Activated T-helper 1 cell treated with anti-CD3 and anti-CD28 coated beads, Interleukin-12 subunit alpha, Interleukin-12 subunit beta, Interleukin-2, Interleukin-4 antibody, amounts not matched to agents 30 ng/mL and 10 ng/mL and 1 ng/mL, durations not matched to agents 14 hours and 24 hours and 36 hours (primary cell): ENCODE results near the gene ATIC. TPM values are rescaled to one million over a fixed set of nuclear protein-coding genes. Genes with fewer than 3 reads are reported as not detected.
"Not testable (repeated sequence)": the region's sequence is repeated elsewhere in the genome, so short reads cannot be mapped to it uniquely, and the experiment has no call there.

ENCODE experiments used
- DNase-seq: peaks from one replicate; pipeline ENCODE4 v3.0.0; 2021; ENCODE audit warnings: low spot score
- H3K27ac Mint-ChIP-seq: one replicate; pipeline ENCODE4 v1.8.0; 2021; ENCODE audit warnings: mild to moderate bottlenecking, mixed read lengths
- H3K27me3 Mint-ChIP-seq: one replicate; pipeline ENCODE4 v1.8.0; 2022; ENCODE audit warnings: mild to moderate bottlenecking, moderate library complexity, mixed read lengths; ENCODE audit not compliant: insufficient read depth
- H3K36me3 Mint-ChIP-seq: one replicate; pipeline ENCODE4 v1.8.0; 2021; ENCODE audit warnings: low read depth, mixed read lengths
- H3K4me1 Mint-ChIP-seq: one replicate; pipeline ENCODE4 v1.8.0; 2021; ENCODE audit warnings: low read depth, mixed read lengths
- H3K4me3 Mint-ChIP-seq: one replicate; pipeline ENCODE4 v1.8.0; 2021; ENCODE audit warnings: mild to moderate bottlenecking, moderate library complexity, mixed read lengths
- H3K9me3 Mint-ChIP-seq: one replicate; pipeline ENCODE4 v1.8.0; 2021; ENCODE audit warnings: mixed read lengths
- intact Hi-C: fragments of 100-400 bp; cut with micrococcal nuclease; formaldehyde crosslinking; loops from one replicate; pipeline ENCODE4 v1.15.1; 2024
- total RNA-seq: library from RNA; stranded (reverse); gene quantifications from 2 replicates; pipeline ENCODE4 v1.2.3, GENCODE V29; 2022

ATIC gene
- total RNA-seq, 1 donor from 2014 or later = 299 TPM

DNA sequence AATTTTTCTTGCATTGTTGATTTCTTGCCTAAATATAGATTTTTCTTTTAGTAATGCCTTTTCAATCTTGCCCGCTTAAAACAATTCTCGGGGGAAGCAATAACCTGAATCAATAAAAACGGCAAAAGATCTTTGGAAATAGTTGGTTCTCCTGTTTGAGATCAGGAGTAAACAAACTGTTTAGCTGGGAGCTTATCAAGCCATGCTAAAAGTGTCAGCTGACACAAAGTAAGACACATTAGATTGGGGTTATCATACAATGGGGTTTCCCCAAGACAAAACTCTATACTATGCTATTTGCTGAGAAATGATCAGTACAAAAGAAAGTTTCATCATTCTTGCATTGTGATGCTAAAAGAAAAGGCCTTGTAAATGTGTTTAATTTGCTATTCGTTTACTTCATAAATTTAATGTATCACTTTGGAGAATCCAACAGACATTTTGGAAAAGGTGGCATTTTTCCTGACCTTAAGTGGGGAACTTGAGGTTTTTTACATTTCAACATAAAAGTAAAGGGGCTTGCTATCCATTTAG lies 46.5 kb downstream of the ATIC start:
- no peaks in the 10 kb centered on the region for H3K9me3 Mint-ChIP-seq
- H3K4me3 Mint-ChIP-seq = no peak overlapping the region
- H3K27ac Mint-ChIP-seq = no peak overlapping the region
- no peak for DNase-seq
- no peaks in the 10 kb centered on the region for H3K27me3 Mint-ChIP-seq
- H3K4me1 Mint-ChIP-seq = no peaks in the 10 kb centered on the region
- intact Hi-C loops = no loop called here
- H3K36me3 Mint-ChIP-seq = peaks cover 14% of the 10 kb centered on the region

DNA sequence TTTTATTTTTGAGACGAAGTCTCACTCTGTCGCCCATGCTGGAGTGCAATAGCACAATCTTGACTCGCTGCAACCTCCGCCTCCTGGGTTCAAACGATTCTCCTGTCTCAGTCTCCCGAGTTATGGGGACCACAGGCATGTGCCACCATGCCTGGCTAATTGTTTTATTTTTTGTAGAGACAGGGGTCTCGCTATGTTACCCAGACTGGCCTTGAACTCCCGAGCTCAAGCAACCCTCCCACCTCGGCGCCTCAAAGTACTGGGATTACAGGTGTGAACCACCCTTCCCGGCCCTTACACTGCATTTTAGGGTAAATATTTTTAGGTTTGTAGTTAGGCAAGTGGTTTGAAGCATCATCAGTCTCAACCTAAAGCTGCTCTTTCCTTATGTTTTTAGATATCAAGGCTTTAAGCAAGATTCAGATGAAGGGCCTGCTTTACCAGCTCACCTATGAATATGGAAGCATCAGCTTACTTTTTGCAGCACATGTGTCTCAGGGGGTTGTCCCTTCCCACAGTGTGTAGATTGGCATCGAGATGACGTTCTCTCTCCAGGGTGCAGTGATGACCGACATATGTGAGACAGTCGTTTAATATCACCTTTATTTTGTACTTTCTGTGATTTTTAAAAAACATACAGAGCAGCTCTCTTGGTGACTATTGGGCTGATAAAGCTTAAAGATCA lies 47.2 kb downstream of the ATIC start:
- no peak for DNase-seq
- Mint-ChIP-seq H3K4me1 (no peaks in the 10 kb centered on the region), H3K9me3 (no peaks in the 10 kb centered on the region), H3K4me3 (no peak overlapping the region), H3K36me3 (peaks cover 16% of the 10 kb centered on the region), H3K27me3 (no peaks in the 10 kb centered on the region), H3K27ac (no peak overlapping the region)
- intact Hi-C loops = no loop called here

DNA sequence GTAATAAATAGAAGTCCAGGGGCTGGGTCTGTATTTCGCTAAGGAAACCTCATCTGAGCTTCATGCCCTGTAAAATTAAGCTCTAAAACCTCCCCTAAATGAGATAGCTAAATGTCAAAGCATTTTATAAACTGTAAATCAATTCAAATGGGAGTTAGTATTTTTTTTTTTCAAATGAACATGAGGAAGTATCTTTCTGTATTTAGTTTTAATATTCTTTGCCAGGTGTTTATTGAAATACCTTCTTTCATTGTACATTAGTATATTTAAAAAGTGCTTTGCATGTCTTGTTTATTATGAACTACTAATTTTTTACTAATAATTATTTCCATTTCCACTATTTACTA lies 47.7 kb downstream of the ATIC start:
- H3K27ac Mint-ChIP-seq = no peak overlapping the region
- intact Hi-C loops = no loop called here
- H3K4me1 Mint-ChIP-seq = no peaks in the 10 kb centered on the region
- H3K4me3 Mint-ChIP-seq = no peak overlapping the region
- H3K36me3 Mint-ChIP-seq = peaks cover 18% of the 10 kb centered on the region
- DNase-seq = no peak
- no peaks in the 10 kb centered on the region for H3K27me3 Mint-ChIP-seq
- H3K9me3 Mint-ChIP-seq = no peaks in the 10 kb centered on the region

DNA sequence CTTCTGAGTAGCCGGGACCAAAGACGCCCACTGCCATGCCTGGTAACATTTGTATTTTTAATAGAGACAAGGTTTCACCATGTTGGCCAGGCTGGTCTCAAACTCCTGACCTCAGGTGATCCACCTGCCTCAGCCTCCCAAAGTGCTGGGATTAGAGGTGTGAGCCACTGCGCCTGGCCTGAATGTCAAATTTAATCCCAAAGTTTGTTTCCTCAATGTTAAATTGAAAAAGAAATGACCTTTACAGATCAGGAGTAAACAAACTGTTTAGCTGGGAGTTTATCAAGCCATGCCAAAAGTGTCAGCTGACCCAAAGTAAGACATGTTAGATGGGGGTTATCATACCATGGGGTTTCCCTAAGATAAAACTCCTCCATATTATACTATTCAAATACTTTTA lies 48.2 kb downstream of the ATIC start:
- DNase-seq, H3K9me3 Mint-ChIP-seq, H3K27me3 Mint-ChIP-seq, intact Hi-C loops, H3K27ac Mint-ChIP-seq, H3K4me3 Mint-ChIP-seq, H3K4me1 Mint-ChIP-seq: not testable (repeated sequence)
- peaks cover 19% of the 10 kb centered on the region for H3K36me3 Mint-ChIP-seq

DNA sequence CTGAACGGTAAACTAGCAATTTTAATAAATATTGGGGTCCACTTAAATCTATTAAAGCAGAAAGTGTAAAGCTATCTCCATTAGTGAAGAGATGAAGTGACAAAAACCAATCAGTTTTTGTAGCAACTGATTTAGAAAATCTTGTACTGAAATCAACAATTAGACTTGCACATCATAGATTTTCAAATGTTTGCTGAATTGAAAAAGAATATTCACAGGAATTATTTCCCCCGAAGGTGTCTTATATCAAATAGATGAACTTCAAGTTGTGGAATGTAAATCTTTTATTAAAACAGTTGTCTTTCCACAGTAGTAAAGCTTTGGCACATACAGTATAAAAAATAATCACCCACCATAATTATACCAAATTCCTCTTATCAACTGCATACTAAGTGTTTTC lies 48.7 kb downstream of the ATIC start:
- intact Hi-C loops = no loop called here
- H3K27me3 Mint-ChIP-seq = no peaks in the 10 kb centered on the region
- H3K4me3 Mint-ChIP-seq = no peak overlapping the region
- H3K36me3 Mint-ChIP-seq = peaks cover 18% of the 10 kb centered on the region
- DNase-seq = no peak
- no peak overlapping the region for H3K27ac Mint-ChIP-seq
- no peaks in the 10 kb centered on the region for H3K9me3 Mint-ChIP-seq
- no peaks in the 10 kb centered on the region for H3K4me1 Mint-ChIP-seq

DNA sequence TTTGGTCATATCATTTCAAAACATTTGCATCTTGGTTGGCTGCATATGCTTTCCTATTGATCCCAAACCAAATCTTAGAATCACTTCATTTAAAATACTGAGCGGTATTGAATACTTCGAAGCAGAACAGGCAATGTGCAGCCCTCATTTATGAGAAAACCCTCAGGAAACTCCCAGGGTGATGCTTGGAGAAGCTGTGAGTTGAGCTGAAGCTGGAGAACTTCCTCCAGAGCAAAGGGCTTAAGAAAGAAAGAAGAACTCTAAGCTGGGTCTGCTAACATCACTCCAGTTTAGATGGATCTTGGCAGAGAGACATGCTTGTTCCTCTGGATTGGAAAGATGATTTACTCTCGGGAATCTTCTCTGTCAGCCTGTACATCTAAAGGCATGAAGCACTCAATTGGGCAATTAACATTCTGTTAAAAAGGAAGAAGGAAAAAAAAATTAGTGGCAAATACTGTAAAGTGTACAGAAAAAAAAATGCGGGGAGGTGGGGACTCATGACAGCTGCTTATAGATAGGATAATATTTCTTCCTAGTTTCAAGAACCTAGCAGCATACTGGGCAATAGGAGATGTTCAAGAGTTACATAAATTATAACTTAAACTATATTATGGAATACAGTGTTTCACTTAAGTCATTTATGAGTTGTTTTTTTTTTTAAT lies 49.5 kb downstream of the ATIC start:
- H3K36me3 Mint-ChIP-seq = peaks cover 18% of the 10 kb centered on the region

DNA sequence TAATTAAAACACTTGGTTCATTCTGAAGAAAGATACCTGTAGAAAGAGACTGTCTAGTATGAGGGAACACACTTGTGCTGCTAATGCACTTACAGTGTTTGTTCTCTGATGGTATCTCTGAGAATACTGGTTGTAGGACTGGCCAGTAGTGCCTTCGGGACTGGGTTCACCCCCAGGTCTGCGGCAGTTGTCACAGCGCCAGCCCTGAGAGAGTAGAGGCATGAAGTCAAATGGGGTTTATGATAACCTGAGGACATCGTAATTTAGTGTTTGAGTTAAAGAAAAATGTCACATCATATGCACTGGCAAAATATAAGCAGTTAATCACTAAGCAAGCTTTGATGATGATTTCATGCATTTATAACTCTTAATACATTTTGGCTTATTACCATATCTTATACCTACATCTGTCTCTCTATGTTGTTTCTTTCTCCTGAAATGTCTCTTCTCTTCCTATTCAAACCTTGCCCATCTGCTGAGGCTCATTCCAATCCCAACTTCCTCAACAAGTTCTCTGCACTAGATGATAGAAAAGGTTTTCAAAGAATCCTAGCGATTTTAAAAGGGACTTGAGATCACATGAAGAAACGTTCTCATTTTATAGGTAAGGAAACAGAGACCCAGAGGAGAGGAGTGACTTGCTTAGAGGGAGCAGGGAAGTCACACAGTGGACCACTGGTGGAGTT lies 50.2 kb downstream of the ATIC start:
- Mint-ChIP-seq H3K9me3 (no peaks in the 10 kb centered on the region), H3K27me3 (no peaks in the 10 kb centered on the region), H3K27ac (no peak overlapping the region), H3K4me1 (no peaks in the 10 kb centered on the region), H3K4me3 (no peak overlapping the region), H3K36me3 (peaks cover 18% of the 10 kb centered on the region)
- intact Hi-C loops = no loop called here
- no peak for DNase-seq

More for the DNA sequence above, 49.5 kb downstream of the ATIC start:
- intact Hi-C loops = no loop called here
- no peaks in the 10 kb centered on the region for H3K9me3 Mint-ChIP-seq
- DNase-seq = no peak
- H3K27me3 Mint-ChIP-seq = no peaks in the 10 kb centered on the region
- H3K4me1 Mint-ChIP-seq = no peaks in the 10 kb centered on the region
- H3K4me3 Mint-ChIP-seq = no peak overlapping the region
- H3K27ac Mint-ChIP-seq = no peak overlapping the region

DNA sequence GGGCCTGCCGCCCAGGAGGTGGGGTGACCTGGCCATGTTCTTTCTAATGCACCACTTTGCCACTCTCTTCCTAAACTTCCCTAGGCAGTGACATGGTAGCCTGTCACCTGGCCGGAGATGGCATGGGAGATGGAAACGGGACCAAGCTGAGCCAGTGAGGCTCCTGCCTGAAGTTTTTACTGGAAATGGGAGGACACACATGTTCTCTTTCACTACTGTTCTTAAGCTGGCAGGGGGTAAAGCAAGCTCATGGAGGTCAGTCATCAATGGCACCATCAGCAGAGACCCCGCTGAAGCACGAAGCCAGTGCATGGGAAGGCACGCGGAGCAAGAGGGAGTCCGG lies 50.7 kb downstream of the ATIC start:
- no peak for DNase-seq
- H3K27me3 Mint-ChIP-seq = no peaks in the 10 kb centered on the region
- no peak overlapping the region for H3K27ac Mint-ChIP-seq
- intact Hi-C loops = no loop called here
- H3K36me3 Mint-ChIP-seq = peaks cover 18% of the 10 kb centered on the region
- H3K9me3 Mint-ChIP-seq = no peaks in the 10 kb centered on the region
- H3K4me1 Mint-ChIP-seq = no peaks in the 10 kb centered on the region
- H3K4me3 Mint-ChIP-seq = no peak overlapping the region

DNA sequence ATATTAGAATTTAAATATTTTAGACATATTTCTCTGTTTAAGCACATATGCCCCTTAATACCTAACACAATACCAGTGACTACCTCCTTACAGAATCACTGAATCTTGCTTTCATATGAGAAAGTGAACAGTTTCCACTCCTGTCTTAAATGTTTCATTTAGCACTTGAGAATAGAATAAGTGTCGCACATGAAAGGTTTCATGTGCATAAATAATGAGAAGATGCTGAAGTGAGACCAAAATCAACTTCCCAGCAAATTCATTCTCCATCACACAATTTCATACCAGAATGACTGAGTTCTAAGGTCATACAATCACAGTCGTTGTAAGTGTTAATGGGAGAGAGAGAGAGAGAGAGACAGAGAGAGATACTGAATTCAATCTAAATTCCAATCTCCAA lies 51.2 kb downstream of the ATIC start:
- H3K9me3 Mint-ChIP-seq = no peaks in the 10 kb centered on the region
- no peaks in the 10 kb centered on the region for H3K27me3 Mint-ChIP-seq
- no peaks in the 10 kb centered on the region for H3K4me1 Mint-ChIP-seq
- H3K36me3 Mint-ChIP-seq = peaks cover 18% of the 10 kb centered on the region
- no peak overlapping the region for H3K27ac Mint-ChIP-seq
- H3K4me3 Mint-ChIP-seq = no peak overlapping the region
- no peak for DNase-seq
- intact Hi-C loops = no loop called here

DNA sequence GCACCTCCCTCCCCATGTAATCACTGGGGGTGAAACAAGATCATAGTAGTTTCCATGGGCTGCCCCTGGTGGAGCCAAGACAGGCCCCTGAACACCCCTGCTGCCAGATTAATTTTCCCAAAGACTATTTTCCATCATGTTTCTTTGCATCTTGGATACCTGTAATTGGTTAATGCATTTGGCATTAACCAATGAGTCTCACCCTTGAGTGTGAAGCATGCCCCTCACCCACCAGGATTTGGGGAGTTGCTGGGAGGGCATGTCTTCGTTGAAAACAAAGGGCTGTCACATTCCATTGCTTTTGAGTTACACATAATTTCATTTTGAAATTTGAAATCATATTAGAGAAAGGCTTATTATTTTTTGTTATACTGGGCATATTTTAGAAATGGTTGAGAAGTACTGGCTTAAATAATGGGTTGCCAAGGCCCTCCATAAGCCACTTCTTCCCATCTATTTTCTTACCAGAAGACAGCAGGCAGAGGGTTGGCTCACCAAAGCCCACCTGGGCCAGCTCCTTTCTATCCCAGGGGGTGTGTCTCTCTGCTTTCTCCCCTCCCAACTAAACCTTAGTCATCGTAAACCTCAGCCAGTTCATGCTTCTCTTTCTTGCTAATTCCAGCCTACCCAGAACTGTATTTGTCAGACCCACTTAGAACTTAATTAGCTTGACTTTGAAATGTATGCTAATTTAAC lies 51.8 kb downstream of the ATIC start:
- Mint-ChIP-seq H3K4me1 (no peaks in the 10 kb centered on the region), H3K27me3 (no peaks in the 10 kb centered on the region), H3K27ac (no peak overlapping the region), H3K4me3 (no peak overlapping the region), H3K9me3 (no peaks in the 10 kb centered on the region), H3K36me3 (peaks cover 17% of the 10 kb centered on the region)
- intact Hi-C loops = no loop called here
- no peak for DNase-seq

DNA sequence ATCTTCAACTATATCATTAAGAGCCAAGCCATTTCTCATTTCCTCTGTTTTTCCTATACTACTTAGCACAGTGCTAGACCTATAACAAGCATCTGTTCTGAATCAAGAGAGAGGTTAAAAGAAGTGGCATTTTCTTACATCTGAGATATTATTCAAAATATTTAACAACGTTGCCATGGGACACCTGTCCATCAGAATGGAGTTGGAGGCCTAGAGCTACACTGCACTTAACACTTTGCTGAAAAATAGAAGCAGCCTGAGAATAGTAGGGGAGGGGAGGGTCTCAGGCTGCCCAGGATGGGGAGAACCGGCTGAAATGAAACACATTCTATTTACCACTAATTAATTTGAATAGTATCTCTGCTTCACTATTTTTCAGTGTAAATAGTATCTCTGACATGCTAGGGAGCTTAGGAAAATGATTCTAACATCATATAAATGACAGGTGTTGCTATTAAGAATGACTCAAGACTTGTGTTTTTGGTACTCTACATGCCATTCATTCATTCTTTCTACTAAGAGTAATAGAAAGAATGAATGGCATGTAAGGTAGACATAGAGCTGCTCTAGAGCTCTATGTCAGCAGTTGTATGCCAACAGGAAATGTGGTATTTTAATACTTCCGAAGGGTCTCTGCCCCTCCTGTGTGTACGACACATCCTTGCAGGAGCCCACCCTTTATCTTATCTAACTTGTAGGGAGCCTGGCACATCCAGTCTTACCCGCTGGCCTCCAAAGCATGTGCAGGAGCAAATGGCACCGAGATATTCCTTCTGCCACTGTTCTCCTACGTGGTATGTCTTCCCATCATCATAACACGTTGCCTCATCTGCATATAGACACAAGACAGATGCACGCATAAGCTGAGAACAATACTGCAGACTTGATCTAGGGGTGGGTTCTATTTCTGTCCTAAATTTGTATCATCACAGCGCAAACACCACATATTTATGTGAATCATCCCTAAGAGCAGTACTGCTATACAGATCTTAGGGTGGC lies 52.6 kb downstream of the ATIC start:
- H3K36me3 Mint-ChIP-seq = peaks cover 17% of the 10 kb centered on the region
- H3K9me3 Mint-ChIP-seq = no peaks in the 10 kb centered on the region

DNA sequence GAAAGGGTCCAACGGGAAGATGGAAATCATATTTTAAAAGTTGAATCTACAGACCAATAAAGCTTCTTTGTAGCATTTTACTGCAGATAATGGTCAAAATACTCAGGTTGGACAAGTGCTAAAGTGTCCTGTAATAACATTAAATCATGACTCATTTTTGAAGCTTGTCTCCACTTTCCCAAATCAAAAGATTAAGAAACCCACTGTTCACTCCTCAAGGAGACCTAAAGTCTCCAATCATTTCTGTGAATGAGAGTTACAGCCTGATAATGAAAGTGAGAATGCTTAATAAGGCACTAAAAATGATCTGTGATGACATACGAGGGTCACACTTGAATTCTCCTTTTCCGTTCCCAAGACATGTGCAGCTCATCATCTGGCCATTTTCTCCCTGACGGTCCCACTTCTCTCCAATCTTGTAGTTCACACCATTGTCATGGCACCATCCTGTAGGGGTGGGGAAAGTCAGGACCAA lies 53.4 kb downstream of the ATIC start:
- no peak for DNase-seq
- Mint-ChIP-seq H3K27me3 (no peaks in the 10 kb centered on the region), H3K36me3 (peaks cover 18% of the 10 kb centered on the region), H3K27ac (no peak overlapping the region), H3K9me3 (no peaks in the 10 kb centered on the region), H3K4me3 (no peak overlapping the region), H3K4me1 (no peaks in the 10 kb centered on the region)
- intact Hi-C loops = no loop called here

More for the DNA sequence above, 52.6 kb downstream of the ATIC start:
- H3K27me3 Mint-ChIP-seq = no peaks in the 10 kb centered on the region
- intact Hi-C loops = no loop called here
- H3K4me3 Mint-ChIP-seq = no peak overlapping the region
- DNase-seq = no peak
- H3K27ac Mint-ChIP-seq = no peak overlapping the region
- no peaks in the 10 kb centered on the region for H3K4me1 Mint-ChIP-seq
